GM13976 (cell line): Measurements from ENCODE around the gene OCSTAMP.
A peak's percentile ranks its signal among the peaks of the same experiment; 100 is the strongest.

Experiments used
- DNase-seq: peaks from one replicate; pipeline ENCODE4 v3.0.0; 2012; ENCODE audit warnings: low spot score
- CTCF ChIP-seq: IDR thresholded peaks from 2 replicates; pipeline ENCODE4 v1.5.1; 2012; ENCODE audit warnings: borderline replicate concordance, mild to moderate bottlenecking; ENCODE audit not compliant: insufficient read depth; ENCODE audit errors: extremely low read depth, missing control alignments, control extremely low read depth
- in situ Hi-C: fragments of 300-500 bp; cut with MboI; formaldehyde crosslinking; loops from one replicate; pipeline ENCODE4 v1.12.0; 2022; ENCODE audit warnings: low sequenced_read_pairs, mixed read lengths, inconsistent platforms; ENCODE audit not compliant: unreplicated experiment

The OCSTAMP gene

GRCh38 chr20:46544576-46544975 lies 5.9 kb downstream of the OCSTAMP start:
- TF ChIP-seq CTCF, result peak; percentile 26
- DNase-seq, result no peak
- in situ Hi-C loops, result no loop called here

GRCh38 chr20:46543959-46544358 lies 6.5 kb downstream of the OCSTAMP start:
- DNase-seq, result no peak
- TF ChIP-seq CTCF, result no peak
- in situ Hi-C loops, result no loop called here

GRCh38 chr20:46543033-46543432 lies 7.4 kb downstream of the OCSTAMP start:
- in situ Hi-C loops, result no loop called here
- no peak for DNase-seq
- TF ChIP-seq CTCF, result no peak

- TF ChIP-seq CTCF, result no peak
- in situ Hi-C loops, result no loop called here
Observed at GRCh38 chr20:46541229-46541935, 9.1 kb downstream of the OCSTAMP start.

GRCh38 chr20:46539113-46539512 lies 11.3 kb downstream of the OCSTAMP start:
- no peak for DNase-seq
- no peak for TF ChIP-seq CTCF
- in situ Hi-C loops, result no loop called here

More at GRCh38 chr20:46541229-46541935, 9.1 kb downstream of the OCSTAMP start:
- no peak for DNase-seq

GRCh38 chr20:46530640-46531039 lies 19.8 kb downstream of the OCSTAMP start:
- no peak for DNase-seq
- TF ChIP-seq CTCF, result no peak
- in situ Hi-C loops, result no loop called here

- no peak for TF ChIP-seq CTCF
- no peak for DNase-seq
- in situ Hi-C loops, result loop anchor here (5.0 kb wide), 1 partner anchor 158 kb away; no protein-coding TSS in a partner anchor
Observed at GRCh38 chr20:46523696-46524328, 26.6 kb downstream of the OCSTAMP start.
